LNCAP (cell line): ENCODE results near the gene CLCN3.

Source experiments
- TF ChIP-seq, protein P1 (sequence below): fragments of 450-650 bp; IDR thresholded peaks from 2 replicates; pipeline ENCODE4 v1.5.1; 2017; ENCODE audit warnings: mild to moderate bottlenecking

Gene CLCN3

DNA sequence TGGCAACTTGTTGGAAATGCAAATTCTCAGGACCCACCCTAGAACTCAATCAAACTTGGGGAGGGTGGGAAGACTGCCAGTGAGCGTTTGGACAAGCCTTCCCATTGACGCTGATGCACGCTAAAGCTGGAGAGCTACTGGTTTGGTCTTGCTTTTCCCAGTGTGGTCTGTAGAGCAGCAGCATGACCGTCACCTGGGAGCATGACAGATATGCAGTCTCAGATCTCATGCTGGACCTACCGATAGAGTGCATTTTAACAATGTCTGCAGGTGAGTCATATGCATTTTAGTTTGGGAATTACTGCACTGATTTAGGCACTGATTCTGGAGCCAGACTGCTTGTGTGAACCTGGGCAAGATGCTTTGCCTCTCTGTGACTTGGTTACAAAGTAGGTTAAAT lies 110.2 kb downstream of the CLCN3 start:
- TF ChIP-seq, protein P1, sequence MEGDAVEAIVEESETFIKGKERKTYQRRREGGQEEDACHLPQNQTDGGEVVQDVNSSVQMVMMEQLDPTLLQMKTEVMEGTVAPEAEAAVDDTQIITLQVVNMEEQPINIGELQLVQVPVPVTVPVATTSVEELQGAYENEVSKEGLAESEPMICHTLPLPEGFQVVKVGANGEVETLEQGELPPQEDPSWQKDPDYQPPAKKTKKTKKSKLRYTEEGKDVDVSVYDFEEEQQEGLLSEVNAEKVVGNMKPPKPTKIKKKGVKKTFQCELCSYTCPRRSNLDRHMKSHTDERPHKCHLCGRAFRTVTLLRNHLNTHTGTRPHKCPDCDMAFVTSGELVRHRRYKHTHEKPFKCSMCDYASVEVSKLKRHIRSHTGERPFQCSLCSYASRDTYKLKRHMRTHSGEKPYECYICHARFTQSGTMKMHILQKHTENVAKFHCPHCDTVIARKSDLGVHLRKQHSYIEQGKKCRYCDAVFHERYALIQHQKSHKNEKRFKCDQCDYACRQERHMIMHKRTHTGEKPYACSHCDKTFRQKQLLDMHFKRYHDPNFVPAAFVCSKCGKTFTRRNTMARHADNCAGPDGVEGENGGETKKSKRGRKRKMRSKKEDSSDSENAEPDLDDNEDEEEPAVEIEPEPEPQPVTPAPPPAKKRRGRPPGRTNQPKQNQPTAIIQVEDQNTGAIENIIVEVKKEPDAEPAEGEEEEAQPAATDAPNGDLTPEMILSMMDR, result no peak

- TF ChIP-seq, protein P1, result no peak
These were observed 121.2 kb downstream of the CLCN3 start for GRCh38 chr4:169741569-169741968.

DNA sequence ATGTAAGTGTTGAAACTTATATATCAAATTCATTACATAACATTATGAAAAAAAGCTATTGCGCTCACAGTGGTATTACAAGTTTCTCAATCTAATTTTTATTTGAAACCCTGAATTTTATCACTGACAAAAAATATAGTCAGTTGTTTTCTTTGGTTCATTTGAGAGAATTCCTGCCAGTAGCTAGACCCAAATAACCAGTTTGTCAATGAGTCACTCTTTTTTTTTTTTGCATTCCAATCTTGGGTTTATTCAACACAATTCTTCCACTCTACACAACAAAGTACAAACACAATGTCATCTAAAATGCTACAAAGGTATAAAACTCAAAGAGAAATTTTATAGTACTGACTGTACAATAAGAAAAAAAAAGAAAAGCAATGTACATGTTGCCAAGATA lies 124.2 kb downstream of the CLCN3 start:
- TF ChIP-seq, protein P1, result no peak

DNA sequence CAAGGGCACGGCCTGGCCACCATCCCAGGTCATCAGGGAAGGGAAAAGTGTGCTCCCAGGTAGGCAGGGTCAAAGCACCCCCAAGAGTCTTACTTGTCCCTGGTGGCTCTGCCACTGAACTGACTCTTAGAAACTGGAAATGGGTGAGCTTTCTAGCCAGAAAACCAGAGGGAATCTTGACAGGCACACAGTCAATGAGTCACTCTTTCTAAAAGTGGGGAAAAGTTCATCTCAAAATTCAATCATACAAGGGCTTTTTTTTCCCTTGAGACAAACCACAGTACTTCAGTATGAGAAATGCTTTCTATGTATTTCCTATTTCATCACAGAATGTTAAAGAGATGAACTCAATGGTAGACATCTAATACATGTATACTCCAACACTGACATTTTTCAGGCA lies 124.9 kb downstream of the CLCN3 start:
- TF ChIP-seq, protein P1, result no peak

GRCh38 chr4:169756971-169757574 lies 136.7 kb downstream of the CLCN3 start:
- TF ChIP-seq, protein P1, result no peak

DNA sequence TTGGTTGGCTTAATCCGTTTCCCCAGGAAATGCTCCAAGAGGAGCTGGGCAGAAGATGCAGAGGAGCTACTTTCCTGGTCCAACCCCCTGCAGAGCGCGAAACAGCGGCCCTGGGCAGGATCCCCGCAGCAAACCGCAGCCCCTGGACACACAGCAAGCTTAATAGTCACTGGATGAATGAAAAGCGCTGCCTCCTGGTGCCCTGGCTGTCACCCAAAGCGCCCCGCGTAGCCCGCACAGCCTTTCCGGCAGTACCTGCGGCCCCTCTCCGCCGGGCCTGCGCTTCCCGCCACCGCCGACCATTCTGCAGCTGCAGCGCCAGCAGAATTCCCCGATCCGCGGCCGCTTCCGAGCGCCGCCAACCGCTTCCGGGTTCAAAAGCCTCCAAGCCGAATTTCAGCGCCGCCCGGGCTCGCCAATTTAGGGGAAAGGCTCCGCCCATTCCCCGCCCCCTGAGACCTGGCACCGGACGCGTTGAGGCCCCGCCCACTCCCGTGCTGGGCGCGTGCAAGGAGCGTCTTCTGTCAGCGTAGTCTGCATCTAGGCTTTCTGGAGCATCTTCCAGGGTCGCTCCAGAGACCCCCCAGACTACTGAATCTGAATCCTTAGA lies 137.3 kb downstream of the CLCN3 start, which contains the start of gene HPF1:
HPF1 (minus strand) TSS at position 370 of the 610 bp plus-strand sequence; CDS start at position 303, 67 bp downstream.
- TF ChIP-seq, protein P1, result no peak

DNA sequence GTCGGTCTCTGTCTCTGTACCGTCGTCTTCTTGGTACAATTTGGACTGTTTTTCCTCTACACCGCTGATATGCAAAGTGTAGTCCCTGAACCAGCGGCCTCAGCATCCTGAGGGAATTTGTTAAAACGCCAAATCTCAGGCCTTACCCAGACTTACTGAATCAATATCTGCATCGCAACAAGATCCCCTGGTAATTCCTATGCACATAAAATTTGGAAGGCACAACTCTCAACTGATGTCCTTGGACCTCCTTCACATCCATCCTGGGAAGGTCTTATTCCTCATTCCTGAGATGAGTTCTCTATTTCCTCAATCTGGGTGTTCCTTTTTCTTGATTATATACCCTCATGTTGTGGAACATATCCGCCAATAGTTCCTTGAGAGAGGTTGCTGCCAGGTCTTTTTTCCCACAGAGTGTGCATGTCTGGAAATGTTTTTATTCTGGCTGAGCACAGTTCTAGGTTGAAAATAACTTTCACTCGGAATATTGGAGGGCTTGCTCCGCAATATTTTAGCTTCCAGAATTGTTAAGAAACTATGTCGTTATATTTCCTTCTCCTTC lies 138.1 kb downstream of the CLCN3 start:
- TF ChIP-seq, protein P1, result no peak
